ENCODE measurements around the gene SLC25A25.

DNA sequence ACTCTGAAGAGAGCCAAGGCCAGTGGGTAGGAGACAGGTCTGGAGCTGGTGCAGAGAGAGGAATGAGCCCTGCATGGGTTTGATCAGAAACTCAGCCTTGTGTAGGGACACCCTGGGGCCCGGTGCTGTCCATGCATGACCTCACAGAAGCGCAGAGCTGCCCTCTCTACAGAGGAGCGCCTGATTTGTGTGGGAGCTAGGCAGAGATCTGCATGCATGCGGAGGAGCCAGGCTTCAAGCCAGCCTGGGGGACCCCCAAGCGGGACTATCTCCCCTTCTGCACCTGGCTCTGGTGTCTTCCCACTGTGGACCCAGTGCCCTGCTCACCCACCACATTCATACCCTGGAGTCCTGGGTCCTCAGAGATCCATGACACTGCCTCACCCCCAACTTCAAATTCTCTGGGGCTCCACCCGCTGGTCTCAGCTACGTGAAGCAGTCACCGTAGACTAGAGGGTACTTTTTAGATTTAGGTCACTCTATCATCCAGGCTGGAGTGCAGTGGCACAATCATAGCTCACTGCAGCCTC, 78.6 kb downstream of the SLC25A25 start:
- no peak for TF ChIP-seq POLR2A (IDR thresholded peaks at IDR 0.05)
- TF ChIP-seq, protein P1, sequence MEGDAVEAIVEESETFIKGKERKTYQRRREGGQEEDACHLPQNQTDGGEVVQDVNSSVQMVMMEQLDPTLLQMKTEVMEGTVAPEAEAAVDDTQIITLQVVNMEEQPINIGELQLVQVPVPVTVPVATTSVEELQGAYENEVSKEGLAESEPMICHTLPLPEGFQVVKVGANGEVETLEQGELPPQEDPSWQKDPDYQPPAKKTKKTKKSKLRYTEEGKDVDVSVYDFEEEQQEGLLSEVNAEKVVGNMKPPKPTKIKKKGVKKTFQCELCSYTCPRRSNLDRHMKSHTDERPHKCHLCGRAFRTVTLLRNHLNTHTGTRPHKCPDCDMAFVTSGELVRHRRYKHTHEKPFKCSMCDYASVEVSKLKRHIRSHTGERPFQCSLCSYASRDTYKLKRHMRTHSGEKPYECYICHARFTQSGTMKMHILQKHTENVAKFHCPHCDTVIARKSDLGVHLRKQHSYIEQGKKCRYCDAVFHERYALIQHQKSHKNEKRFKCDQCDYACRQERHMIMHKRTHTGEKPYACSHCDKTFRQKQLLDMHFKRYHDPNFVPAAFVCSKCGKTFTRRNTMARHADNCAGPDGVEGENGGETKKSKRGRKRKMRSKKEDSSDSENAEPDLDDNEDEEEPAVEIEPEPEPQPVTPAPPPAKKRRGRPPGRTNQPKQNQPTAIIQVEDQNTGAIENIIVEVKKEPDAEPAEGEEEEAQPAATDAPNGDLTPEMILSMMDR (IDR thresholded peaks at IDR 0.05): no peak
